HepG2 (cell line): ENCODE results near the gene TNS4.

Experiments
- JARID2 ChIP-seq: sonication (generic); formaldehyde crosslinking; IDR thresholded peaks from 2 replicates; pipeline ENCODE4 v1.8.1; 2023; ENCODE audit warnings: missing genetic modification reagents, inconsistent platforms; ENCODE audit not compliant: insufficient replicate concordance
- SALL2 ChIP-seq: sonication (generic); formaldehyde crosslinking; IDR thresholded peaks from 2 replicates; pipeline ENCODE4 v1.8.1; 2023; ENCODE audit warnings: mild to moderate bottlenecking, missing genetic modification reagents, inconsistent platforms
- ZNF260 ChIP-seq: sonication (generic); formaldehyde crosslinking; IDR thresholded peaks from 2 replicates; pipeline ENCODE4 v1.4.0; 2020; ENCODE audit warnings: missing genetic modification reagents, low read depth, mild to moderate bottlenecking, borderline replicate concordance

- TF ChIP-seq JARID2 (CRISPR knock-in tag) (no peak), SALL2 (CRISPR knock-in tag) (no peak), ZNF260 (CRISPR knock-in tag) (no peak)
Observed at GRCh38 chr17:40459636-40460603, 41.5 kb downstream of the TNS4 start.
